A673 (cell line): Measurements from ENCODE around the gene INHBE.
A peak's percentile ranks its signal among the peaks of the same experiment; 100 is the strongest.

ENCODE experiments used
- EZH2 ChIP-seq: fragments of 200-600 bp; sonication (generic); IDR thresholded peaks from 2 replicates; pipeline ENCODE4 v1.6.1; 2017; ENCODE audit warnings: borderline replicate concordance, low read depth, mild to moderate bottlenecking, mixed read lengths, antibody characterized with exemption, low read length; ENCODE audit not compliant: poor library complexity, severe bottlenecking
- TF ChIP-seq, protein P1 (sequence below): fragments of 300-800, 200-600 bp; sonication (generic); conservative IDR thresholded peaks from 2 replicates; pipeline ENCODE4 v1.5.1; 2017; ENCODE audit warnings: low read depth, mild to moderate bottlenecking, antibody characterized with exemption, low read length, moderate library complexity, mixed read lengths

GRCh38 chr12:57498132-57498502 is 43.0 kb downstream of the INHBE start:
- TF ChIP-seq, protein P1, sequence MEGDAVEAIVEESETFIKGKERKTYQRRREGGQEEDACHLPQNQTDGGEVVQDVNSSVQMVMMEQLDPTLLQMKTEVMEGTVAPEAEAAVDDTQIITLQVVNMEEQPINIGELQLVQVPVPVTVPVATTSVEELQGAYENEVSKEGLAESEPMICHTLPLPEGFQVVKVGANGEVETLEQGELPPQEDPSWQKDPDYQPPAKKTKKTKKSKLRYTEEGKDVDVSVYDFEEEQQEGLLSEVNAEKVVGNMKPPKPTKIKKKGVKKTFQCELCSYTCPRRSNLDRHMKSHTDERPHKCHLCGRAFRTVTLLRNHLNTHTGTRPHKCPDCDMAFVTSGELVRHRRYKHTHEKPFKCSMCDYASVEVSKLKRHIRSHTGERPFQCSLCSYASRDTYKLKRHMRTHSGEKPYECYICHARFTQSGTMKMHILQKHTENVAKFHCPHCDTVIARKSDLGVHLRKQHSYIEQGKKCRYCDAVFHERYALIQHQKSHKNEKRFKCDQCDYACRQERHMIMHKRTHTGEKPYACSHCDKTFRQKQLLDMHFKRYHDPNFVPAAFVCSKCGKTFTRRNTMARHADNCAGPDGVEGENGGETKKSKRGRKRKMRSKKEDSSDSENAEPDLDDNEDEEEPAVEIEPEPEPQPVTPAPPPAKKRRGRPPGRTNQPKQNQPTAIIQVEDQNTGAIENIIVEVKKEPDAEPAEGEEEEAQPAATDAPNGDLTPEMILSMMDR = peak; percentile 24; the same call in 1 of the 2 replicates
- no peak for TF ChIP-seq EZH2
